Activated gamma-delta T cell (primary cell): ENCODE results near the gene SLC25A22.

Experiments used
- DNase-seq: peaks from one replicate; lab custom pipeline; 2025; lab: John Stamatoyannopoulos, UW
- total RNA-seq, 2 donors: gene quantifications; one replicate each; lab custom pipeline; 2026; lab: John Stamatoyannopoulos, UW

The SLC25A22 gene
- 26.2 to 30.1 reads per million in 2 donors for total RNA-seq

DNA sequence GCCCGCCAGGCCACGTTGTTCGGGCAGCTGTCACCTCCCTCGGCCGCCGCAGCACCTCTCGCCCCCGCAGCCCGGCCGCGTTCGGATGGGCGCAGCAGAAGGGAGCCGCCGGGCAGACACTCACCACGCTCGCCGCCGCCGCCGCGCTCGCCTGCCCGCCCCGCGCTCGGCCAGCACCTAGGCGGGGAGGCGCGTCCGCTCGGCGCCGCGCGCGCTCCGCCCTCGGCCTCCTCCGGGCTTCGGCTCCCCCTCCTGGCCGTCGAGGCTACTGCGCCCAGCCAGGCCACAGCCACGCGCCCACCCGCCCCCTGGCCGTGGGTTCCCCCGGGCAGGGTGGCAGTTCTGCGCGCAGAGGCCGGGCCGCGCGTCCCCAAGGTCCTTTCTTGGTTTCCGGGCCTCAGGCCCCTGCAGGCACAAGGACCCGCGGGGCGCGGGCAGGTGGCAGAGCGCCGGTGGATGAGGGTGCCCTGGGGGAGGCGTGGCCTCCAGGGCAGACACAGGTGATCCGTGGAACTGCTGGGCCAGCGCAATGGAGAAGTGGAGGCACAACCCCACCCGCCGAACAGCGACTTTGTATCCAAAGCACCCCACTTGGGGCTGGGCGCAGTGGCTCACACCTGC lies at the start of gene SLC25A22:
SLC25A22 (minus strand) TSS at position 189 of the 621 bp plus-strand sequence. CDS start 3,275 bp downstream, outside the sequence.
- peak; percentile 71 for DNase-seq

DNA sequence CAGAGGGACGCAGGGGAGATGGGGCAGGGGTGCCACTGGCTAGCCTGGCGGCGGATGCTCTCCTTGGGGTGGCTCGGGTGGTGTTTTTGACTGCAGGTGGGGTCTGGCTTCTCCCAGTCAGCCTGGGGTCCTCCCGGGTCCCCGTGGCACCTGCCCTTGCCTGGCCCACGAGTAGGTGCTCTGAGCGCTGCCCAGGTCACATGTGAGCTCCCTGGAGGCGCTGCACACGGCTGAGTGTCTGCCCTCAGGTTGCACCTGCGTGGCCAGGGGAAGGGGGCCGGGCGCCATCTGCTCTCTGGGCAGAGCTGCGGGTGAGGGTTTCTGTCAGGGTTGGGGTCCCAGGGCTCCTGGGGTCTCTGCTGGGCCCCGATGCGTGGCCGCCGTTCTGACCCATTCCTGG lies 49.8 kb upstream of the SLC25A22 start:
- no peak for DNase-seq

DNA sequence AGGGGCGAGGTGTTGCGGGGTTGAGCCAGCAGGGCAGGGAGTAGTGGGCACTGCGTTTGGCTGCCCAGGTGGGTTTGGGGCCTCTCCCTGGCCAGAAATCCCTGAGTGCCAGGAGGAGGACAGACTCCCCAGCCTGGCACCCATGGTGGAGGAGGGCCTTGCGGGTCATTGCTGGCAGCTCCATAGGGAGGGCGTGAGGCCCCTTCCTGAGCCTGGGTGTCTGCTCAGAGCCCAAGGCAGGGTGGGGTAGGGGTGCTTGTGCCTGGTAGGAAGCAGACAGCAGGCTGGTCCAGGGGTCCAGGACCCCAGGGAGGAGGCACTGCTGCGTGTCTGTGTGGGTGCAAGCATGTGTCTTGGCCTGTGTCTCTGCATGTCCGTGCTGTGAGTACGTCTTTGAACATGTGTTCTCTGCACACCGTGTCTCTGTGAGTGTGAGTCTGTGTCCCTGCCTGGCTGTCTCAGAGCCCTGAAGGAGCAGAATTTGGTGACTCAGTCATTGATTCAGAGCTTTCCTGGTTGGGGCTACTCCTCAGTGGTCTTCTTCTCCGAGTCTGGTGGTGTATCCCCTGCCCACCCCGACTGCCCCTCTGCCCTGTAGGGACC lies 48.5 kb upstream of the SLC25A22 start:
- no peak for DNase-seq

DNA sequence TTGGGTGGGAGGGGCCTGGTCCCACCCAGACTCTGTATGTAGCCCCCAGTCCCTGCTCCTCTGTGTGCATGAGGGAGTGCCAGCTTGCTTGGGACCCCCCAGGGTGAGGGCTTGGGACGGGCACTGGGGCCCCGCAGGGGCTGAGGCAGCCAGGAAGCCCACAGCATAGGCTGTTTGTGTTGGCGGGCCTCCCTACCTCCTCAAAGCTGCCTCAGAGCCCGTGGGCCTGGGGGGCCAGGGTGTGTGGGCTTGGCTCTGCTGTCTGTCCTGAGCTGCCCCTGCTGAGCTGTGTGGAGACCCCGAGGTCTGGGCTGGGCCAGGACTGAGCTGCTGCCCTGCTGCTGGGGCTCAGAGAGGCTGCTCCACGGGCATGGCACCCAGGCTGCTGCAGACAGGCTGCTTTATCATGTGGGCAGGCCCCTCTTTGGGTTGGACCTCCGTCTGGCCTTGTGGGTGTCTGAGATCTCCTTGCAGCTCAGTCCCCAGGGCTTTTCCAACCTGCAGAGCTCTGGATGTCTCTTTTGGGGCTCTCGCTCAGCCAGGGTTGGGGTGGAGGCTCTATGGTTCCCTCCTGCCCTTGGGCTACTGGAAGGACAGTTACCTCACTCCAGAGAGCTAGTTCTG lies 47.9 kb upstream of the SLC25A22 start:
- DNase-seq: no peak

DNA sequence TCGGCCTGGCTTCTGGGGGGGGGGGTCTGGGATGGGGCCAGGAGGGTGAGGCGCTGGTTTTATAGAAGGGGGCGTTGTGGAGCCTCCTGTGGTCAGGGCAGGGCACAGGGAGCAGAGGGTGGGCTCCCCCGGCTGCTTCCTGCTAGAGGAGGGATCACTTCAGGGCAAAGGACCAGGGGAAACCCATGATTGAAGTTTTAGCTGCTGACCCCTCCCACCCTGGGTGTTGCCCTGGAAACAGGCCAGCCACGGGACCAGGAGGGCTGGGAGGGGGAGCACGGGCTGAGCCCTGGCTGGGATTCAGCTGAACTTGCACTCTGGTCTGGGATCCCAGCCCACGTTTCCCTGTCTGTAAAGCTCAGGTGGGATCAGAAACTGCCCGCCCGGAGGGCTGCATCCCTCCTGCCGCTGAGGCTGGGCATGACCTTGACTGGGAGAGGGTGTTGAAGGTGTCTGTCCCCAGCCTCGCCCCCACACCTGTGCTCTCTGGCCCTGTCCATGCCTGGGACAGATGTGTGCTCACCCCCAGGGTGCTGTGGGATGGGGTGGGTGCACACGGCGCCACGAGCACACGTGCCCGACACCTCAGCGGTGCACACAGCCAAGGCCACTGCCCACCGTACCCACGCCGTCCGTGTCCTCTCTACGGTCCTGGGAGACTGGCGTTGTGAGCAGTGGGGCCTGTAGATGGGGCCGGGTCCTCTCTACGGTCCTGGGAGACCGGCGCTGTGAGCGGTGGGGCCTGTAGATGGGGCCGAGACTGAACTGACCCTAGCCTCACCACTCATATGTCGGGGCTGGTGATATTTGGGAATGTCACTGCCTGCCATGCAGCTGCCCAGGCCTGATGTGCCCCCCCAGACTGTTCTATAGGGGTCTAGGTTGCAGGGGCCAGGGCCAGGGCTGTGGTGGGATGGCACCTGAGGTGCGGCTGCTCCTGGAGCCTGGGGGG lies 46.9 kb upstream of the SLC25A22 start:
- no peak for DNase-seq

DNA sequence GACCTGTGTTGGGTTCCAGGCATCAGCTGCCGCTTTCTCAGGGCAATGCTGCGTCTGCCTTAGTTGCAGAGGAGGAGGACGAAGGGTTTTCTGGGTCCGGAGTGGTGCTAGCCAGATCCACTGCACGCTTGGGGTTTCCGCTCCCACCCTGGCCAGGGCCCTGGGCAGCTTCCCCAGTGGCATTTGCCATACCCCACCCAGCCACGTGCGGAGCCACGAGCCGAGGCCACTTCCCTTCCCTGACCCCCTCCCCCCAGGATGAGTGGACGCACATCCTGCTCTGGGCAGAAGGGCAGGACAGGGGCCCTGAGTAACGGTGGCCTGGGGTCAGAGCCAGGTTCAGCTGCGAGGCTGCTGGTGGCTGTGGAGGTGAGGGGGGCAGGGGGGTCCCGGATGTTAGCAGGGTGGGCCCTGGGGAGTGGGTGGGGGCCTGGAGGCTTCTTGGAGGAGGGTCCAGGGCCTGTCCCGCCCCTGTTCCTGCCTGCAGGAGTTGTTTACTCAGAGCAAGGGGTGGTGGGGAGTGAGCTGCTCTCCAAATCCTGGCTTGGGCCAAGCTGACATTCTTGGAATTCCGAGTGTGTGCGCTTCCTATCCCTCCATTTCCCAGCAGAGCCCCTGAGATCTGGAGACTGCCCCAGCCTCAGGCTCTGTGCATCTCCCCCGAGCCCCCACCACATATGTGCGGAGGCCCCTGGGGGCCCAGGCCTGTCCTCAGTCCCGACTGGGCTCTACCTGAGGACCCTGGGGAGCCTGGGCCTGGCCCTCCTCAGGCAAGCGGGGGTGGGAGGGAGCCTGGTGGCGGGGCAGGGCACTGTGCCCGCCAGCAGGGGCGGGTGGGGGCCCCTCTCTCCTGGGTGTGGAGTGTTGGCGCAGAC lies 46.0 kb upstream of the SLC25A22 start:
- no peak for DNase-seq

DNA sequence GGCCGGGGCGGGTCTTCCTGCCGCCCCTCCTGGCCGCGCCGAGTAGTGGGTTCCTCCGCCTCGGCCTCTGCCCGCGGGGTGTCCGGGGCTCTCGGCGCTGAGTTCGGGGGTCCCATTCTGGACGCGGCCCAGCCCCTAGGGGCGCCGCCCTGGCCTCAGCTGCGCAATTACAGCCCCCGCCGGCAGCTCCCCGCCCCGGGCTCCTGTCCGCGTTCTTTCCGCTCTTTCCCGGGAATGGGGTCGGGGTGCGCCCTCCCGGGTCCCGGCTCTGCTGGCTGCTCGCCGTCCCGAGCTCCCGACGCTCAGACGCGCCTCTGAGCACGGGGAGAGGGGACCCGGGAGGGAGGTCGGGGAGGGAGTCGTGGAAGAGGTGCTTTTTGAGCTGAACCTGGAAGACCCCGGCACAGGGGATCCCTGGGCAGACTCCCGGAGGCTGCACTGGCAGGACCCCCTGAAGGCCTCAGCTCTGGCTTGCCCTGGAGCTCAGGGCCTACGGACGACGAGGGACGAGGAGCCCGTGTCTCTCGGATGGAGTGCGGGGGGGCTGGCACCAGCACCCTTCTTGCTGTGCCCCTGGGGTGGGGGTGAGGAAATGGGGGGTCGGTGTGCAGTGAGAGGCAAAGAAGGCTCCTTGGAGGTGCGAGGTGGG lies 45.1 kb upstream of the SLC25A22 start:
- DNase-seq: no peak

DNA sequence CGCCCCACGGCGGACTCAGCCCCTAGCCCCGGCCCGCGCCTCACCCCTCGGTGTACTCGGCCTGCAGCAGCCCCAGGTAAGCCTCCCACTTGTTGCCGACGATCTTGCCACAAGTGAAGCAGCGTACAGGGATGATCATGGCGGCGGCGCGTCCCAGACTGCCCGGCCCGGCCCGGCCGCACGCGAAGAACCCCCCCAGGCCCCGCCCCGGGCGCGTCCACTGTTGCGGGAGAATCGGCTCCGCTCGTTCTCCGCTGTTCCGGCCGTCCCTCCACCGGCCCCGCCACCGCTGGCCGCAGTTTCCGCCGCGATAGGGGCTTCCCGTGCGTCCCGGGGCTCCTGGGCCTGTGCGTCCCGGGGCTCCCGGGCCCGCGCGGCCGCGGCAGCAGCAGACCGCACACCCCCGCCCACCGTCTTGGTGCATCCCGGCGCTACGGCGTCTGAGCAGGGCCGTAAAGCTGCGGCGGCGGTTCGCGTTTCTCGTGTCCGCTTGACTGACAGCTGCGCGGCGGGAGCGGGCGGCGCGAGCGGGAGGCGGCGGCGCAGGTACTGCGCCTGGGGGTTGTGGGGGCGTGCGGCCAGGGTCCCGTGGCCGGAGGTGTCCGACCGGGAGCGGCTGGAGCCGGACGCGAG lies 44.4 kb upstream of the SLC25A22 start, which contains the start of the genes POLR2L and TSPAN4:
POLR2L (minus strand) TSS at position 160 of the 633 bp plus-strand sequence; CDS start at position 139, 21 bp downstream.
TSPAN4 (plus strand) TSS at position 483 of the 633 bp plus-strand sequence. CDS start 7,453 bp downstream, outside the sequence.
- peak; percentile 83 for DNase-seq

DNA sequence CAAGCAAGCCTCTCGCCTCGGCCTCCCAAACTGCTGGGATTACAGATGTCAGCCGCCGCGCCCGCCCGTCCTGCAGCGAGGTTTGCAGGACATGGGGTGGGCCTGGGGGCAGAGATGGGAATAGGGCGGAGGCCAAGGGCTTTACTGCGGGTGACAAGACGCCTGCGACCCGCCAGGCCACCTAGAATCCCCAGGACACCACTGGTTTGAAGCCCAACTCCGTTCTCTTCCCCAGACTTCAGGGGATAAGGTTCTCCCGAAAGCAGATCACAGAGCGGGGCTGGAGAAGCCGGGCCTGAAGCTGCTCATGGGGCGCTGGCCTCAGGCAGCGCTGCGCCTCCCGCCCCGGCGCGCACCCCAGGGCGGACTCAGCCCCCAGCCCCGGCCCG lies 43.9 kb upstream of the SLC25A22 start:
- DNase-seq: no peak

DNA sequence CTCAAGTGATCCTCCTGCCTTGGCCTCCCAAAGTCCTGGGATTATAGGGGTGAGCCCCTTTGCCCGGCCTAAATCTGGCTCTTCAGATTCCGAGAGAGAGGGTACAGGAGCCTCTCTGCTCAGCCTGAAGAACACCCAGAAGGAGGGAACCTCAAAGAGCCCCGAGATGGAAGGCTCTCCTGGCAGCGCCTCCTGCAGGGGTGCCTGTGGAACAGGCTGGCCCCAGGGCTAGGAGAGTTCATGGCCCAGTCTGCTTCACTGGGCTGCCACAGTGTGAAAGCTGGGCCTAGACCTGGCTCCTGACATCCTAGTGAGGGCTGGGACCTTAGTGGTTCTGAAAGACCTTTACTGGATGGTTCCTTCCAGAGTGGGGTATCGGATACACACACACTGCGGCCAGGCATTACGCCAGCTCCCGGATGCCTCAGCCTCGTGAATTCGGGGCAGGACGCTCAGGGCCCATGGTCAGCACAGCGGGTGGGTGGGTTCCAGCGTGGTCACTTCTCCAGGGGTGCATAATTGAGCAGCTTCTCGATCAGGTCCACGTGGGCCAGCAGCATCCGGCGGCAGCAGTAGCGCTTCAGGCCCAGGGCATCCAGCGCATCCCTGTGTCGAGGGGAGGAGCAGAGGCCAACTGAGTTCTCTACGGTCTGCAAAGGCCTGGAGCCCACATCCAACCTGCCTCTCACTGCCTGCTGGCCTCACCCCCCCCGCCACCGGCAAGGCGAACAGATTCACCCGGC lies 42.0 kb upstream of the SLC25A22 start:
- no peak for DNase-seq

DNA sequence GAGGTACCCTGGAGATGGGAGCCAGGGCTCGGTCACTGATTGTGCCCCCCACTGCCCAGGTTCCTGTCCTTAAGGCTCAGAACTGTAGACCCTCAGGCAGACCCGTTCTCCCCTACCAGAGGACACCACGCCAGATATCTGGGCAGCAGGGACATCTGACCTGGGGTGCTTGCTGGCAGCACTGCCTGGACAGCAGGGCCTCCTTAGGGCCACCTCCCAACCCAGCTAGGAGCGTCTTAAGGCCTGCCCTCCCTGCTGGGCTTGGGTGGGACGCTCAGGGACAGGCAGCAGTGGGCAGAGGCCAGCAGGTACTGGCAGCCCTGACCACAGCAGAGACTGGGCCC lies 41.2 kb upstream of the SLC25A22 start:
- DNase-seq: no peak

DNA sequence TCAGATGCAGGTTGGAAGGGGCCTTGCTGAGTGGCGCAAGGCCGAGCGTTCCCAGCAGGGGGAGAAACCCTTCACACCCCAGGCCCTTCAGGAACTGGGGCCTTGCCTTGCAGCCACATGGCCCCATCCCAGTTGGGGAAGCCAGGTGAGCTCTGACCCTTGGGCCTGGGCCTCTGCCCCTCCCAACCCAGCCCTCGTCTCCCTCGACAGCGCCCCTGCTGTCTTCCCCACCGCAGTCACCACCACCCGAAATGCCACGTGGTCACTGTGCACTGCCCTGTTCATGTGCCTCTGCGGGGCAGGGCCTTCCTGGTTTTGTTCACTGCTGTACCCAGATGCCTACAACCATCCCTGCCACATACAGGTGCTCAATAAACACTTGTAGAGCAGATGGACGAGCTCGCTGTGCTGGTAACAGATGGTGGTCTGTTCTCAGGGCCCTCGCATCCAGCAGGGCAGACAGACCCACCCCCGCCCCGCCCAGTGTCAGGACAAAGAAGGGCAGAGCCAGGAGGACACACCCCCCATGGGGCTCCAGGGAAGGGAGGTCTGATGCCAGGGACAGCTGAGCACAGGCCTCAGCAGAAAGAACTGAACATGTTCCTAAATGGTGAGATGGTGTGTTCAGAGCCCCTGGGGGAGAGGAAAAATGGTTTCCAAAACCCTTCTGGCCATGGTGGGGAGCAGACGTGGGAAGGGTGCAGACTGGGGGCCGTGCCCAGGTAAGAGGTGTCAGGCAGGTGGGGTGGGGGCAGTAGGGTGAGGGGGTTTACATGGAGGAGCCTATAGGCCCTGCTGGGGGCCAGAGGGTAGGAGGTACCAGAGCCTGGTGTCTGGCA lies 40.6 kb upstream of the SLC25A22 start:
- no peak for DNase-seq

DNA sequence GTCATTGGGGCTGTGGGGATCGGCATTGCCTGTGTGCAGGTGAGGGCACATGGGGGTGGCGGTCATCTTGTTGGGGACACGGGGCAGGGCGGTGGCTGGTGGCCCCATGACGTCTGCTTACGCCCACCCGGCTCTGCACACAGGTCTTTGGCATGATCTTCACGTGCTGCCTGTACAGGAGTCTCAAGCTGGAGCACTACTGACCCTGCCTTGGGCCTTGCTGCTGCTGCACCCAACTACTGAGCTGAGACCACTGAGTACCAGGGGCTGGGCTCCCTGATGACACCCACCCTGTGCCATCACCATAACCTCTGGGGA lies 39.9 kb upstream of the SLC25A22 start:
- no peak for DNase-seq

DNA sequence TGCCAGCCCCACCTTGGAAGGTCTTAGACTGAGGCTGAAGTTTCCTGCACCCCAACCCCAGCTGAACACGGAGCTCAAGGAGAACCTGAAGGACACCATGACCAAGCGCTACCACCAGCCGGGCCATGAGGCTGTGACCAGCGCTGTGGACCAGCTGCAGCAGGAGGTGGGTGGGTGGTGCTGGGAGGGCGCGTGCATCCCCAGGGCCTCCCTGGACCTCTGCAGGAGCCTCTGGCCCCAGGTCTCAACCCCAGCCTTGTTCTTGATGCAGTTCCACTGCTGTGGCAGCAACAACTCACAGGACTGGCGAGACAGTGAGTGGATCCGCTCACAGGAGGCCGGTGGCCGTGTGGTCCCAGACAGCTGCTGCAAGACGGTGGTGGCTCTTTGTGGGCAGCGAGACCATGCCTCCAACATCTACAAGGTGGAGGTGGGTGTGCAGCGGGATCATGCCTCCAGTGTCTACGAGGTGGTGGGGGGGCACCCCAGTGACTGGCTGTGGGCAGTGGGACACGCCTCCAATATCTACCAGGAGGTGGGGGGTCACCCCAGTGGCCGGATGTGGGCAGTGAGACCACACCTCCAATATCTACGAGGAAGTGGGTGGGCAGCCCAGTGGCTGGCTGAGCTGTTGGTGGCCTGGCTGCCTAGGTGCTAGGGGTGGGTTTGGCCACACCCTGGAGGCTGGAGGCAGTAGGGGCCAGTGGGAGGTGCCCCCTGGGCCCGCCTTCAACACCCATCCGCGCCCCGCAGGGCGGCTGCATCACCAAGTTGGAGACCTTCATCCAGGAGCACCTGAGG lies 39.3 kb upstream of the SLC25A22 start:
- no peak for DNase-seq

DNA sequence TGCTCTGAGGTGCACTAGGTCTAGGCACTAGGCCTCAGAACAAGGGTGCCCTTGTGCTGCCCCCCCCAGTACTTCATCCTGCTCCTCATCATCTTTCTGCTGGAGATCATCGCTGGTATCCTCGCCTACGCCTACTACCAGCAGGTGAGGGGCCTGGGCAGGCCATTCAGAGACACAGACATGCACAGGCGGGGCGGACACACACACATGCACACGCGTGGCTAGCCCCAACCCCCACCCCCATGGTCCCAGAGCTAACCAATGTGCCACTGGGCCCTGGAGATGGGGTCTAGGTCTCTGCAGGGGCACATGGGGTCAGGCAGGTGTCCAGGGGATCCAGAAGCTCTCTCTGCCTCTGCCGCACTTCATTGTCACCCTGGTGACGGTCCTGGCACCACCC lies 38.6 kb upstream of the SLC25A22 start:
- no peak for DNase-seq

DNA sequence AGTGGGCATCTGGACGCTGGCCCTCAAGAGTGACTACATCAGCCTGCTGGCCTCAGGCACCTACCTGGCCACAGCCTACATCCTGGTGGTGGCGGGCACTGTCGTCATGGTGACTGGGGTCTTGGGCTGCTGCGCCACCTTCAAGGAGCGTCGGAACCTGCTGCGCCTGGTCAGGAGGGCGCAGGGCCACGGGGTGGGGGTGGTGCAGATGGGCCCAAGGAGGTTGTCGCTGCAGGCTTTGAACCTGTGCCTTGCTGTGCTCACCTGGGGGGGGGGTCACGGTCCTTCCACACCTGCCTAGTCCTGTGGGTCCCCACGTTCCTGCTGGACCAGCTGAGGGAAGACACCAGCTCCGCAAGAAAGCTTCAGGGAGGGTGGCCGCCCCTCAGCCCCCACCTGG lies 38.2 kb upstream of the SLC25A22 start:
- no peak for DNase-seq

DNA sequence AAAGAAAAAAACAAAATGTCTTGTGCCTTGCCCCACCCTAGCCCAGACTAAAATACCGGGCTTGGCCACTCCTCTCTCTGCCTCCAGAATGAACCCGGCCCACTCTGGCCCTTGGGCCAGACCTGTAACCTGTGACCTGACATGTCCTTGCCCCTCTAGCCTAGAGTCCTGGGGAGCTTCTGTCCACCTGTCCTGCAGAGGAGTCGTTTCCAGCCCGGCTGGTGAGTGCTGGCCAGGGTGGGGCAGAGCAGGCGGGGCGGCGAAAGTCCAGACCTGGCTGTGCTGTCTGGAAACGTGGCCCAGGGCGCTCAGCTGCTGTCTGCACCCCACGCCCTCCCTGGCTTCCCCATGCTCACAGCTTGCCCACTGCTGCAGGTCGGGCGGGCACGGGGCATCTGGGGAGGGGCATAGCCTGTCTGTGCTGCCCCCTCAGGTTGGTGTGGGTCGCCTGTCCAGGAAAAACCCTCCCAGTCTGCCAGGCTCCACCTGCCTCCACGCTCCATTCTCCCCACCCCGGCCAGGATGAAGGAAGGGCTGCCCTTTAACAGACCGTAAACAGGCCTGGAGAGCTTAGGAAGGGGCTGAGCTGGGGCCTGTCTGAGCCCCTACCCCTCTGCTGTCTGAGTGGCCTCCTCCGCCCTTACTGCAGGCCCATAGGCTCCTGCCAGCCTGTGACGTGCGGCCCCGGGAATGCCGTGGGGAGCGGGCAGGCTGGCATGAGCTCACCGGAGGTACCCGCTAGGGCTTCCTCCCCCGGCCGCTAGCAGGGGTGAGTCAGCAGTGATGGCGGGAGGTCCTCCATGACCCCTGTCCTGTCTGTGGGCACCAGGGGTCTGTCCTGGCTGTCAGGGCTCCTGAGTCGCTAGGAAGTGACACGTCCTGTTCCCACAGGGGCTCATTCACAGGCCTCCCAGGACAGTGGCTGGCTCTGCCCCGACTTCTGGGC lies 36.6 kb upstream of the SLC25A22 start:
- DNase-seq: no peak
